Mammary microvascular endothelial cell (primary cell): ENCODE measurements around the gene OR5K4. TPM values are rescaled to one million over a fixed set of nuclear protein-coding genes. Genes with fewer than 3 reads are reported as not detected.

Experiments
- total RNA-seq: library from RNA; depleted of rRNA; stranded (reverse); fragments of >200 nt; gene quantifications from 2 replicates; pipeline ENCODE4 v1.2.3, GENCODE V29; 2015

Gene OR5K4
- total RNA-seq = not detected in 2 replicates

GRCh38 chr3:98353554-98353953 is at the start of gene OR5K4:
OR5K4 (plus strand) TSS chr3:98353854; CDS start chr3:98353854, 0 bp downstream.

DNA sequence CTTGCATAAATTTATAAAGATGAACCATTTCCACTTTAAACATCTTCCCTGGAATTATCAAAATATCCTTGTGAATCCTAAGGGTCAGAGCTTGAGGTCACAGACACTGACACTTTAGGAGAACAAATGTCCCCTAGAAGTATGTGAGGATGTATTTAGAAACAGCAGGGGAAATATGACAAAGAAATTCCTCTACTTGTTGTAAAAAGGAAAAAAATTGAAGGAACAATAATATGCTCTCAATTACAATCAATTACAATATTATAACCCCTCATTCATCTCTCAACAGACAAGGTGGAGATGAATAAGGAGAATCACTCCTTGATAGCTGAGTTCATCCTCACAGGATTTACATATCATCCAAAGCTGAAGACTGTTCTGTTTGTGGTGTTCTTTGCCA is 36.7 kb downstream of the OR5K4 start, which contains the start of gene OR5K3:
OR5K3 (plus strand) TSS at position 301 of the 400 bp plus-strand sequence; CDS start at position 301, 0 bp downstream.

Other genes starting within 250 kb of the OR5K4 start
- not detected in 2 replicates for gene OR5H1, start 223.1 kb upstream of the OR5K4 start, total RNA-seq
- not detected in 2 replicates for gene OR5H14, start 206.4 kb upstream of the OR5K4 start, total RNA-seq
- gene OR5H15, start 187.2 kb upstream of the OR5K4 start, total RNA-seq = not detected in 2 replicates
- gene OR5H6, start 89.6 kb upstream of the OR5K4 start, total RNA-seq = not detected in 2 replicates
- gene OR5H2, start 71.3 kb upstream of the OR5K4 start, total RNA-seq = not detected in 2 replicates
- gene OR5K3, start 36.8 kb downstream of the OR5K4 start, total RNA-seq = not detected in 2 replicates
- gene OR5K1, start 109.3 kb downstream of the OR5K4 start, total RNA-seq = not detected in 2 replicates
- gene OR5K2, start 143.8 kb downstream of the OR5K4 start, total RNA-seq = not detected in 2 replicates
- gene CLDND1, start 169.0 kb downstream of the OR5K4 start, total RNA-seq = 90.1 and 108 TPM in 2 replicates
- not detected in 2 replicates for gene GPR15, start 178.1 kb downstream of the OR5K4 start, total RNA-seq
- gene CPOX, start 239.8 kb downstream of the OR5K4 start, total RNA-seq = 30.5 and 35.5 TPM in 2 replicates